HepG2 (cell line): Measurements from ENCODE around the gene RTP4. TPM values are rescaled to one million over a fixed set of nuclear protein-coding genes. Genes with fewer than 3 reads are reported as not detected.

Experiments used
- ATAC-seq: fragments of 200-7000 bp; cut with Tn5 transposase; 3 replicates; pipeline ENCODE4 v1.9.1; 2020; ENCODE audit warnings: mild to moderate bottlenecking, moderate library complexity
- BruUV-seq: library from RNA; stranded (reverse); fragments of 400-500 nt; replicated peaks from 2 replicates; lab custom pipeline; 2021; lab: Mats Ljungman, UMichigan
- CTCF ChIA-PET: fragments of 300-600 bp; formaldehyde crosslinking; extraction: SDS; loops from one replicate; lab custom pipeline; 2021; ENCODE audit warnings: low total read pairs, inconsistent platforms, low intra/inter-chr PET ratio; lab: Yijun Ruan, JAX
- POLR2A ChIA-PET: fragments of 350-600 bp; sonication (Branson Sonifier 250); formaldehyde crosslinking; loops from one replicate; lab custom pipeline; 2020; ENCODE audit warnings: antibody characterized with exemption, inconsistent platforms; lab: Yijun Ruan, JAX
- DNase-seq: peaks from one replicate; pipeline ENCODE4 v3.0.0-alpha.2; 2015; ENCODE audit warnings: low spot score
- FAIRE-seq: peaks from 3 replicates; lab custom pipeline; 2011; peaks lifted over from hg19 to GRCh38; lab: Jason Lieb, UNC
- H2AFZ ChIP-seq: one replicate; pipeline ENCODE4 v1.6.1; 2011; ENCODE audit warnings: low read length, inconsistent platforms
- H3K27ac ChIP-seq: fragments of 300-600 bp; 3 replicates; pipeline ENCODE4 v1.8.0; 2011; ENCODE audit warnings: mixed run types, mild to moderate bottlenecking, mixed read lengths, low read length, inconsistent platforms; ENCODE audit not compliant: insufficient read depth; ENCODE audit errors: extremely low read length
- H3K27me3 ChIP-seq, 2 experiments: fragments of 200-600 bp in 1 of 2; 2 replicates in 1 of 2; 3 replicates in 1 of 2; pipeline versions ENCODE4 v1.6.0 to v1.8.0; 2011; ENCODE audit warnings: low read length in 2 of 2, mild to moderate bottlenecking in 2 of 2, moderate library complexity in 2 of 2, inconsistent platforms in 1 of 2; ENCODE audit not compliant: insufficient read depth in 2 of 2, control insufficient read depth in 1 of 2
- H3K36me3 ChIP-seq, 2 experiments: fragments of 200-600 bp in 1 of 2; replicated peaks in 1 of 2; 2 replicates in 1 of 2; 3 replicates in 1 of 2; pipeline versions ENCODE4 v1.5.1 to v1.8.0; 2011; ENCODE audit warnings: low read length in 2 of 2, inconsistent platforms in 1 of 2; ENCODE audit not compliant: insufficient read depth in 2 of 2, control insufficient read depth in 1 of 2
- H3K4me1 ChIP-seq: 2 replicates; pipeline ENCODE4 v1.5.1; 2012; ENCODE audit warnings: low read length, inconsistent platforms; ENCODE audit not compliant: insufficient read depth
- H3K4me2 ChIP-seq: 2 replicates; pipeline ENCODE4 v1.6.0; 2011; ENCODE audit warnings: low read depth, low read length, inconsistent platforms
- H3K4me3 ChIP-seq, 3 experiments: fragments of 200-600 bp in 1 of 3; sonication (generic), shearing (Covaris generic) in 1 of 3; replicated peaks in 1 of 3; 2 replicates each; pipeline ENCODE4 v1.5.1; 2011 to 2016; ENCODE audit warnings: low read length in 3 of 3, inconsistent platforms in 2 of 3, low read depth in 2 of 3, mild to moderate bottlenecking in 2 of 3, control low read depth in 1 of 3, mixed read lengths in 1 of 3; ENCODE audit not compliant: insufficient read depth in 1 of 3
- H3K79me2 ChIP-seq: one replicate; pipeline ENCODE4 v1.6.1; 2011; ENCODE audit warnings: low read length, inconsistent platforms; ENCODE audit not compliant: insufficient read depth
- H3K9ac ChIP-seq: 2 replicates; pipeline ENCODE4 v1.6.0; 2011; ENCODE audit warnings: mild to moderate bottlenecking, low read depth, low read length, inconsistent platforms; ENCODE audit not compliant: insufficient read depth
- H3K9me3 ChIP-seq: 2 replicates; pipeline ENCODE4 v1.5.1; 2012; ENCODE audit warnings: mild to moderate bottlenecking, low read length
- H4K20me1 ChIP-seq: 2 replicates; pipeline ENCODE4 v1.6.0; 2011; ENCODE audit warnings: inconsistent platforms, mild to moderate bottlenecking, low read length, moderate library complexity; ENCODE audit not compliant: insufficient read depth
- MATR3 ChIP-seq: sonication (generic); formaldehyde crosslinking; IDR thresholded peaks from 2 replicates; pipeline ENCODE4 v1.4.0; 2020; ENCODE audit warnings: missing genetic modification reagents
- REST ChIP-seq, 2 experiments: IDR thresholded peaks; 2 replicates each; pipeline ENCODE4 v1.6.1; 2011 to 2012; ENCODE audit warnings: low read length in 2 of 2, borderline replicate concordance in 1 of 2, low read depth in 1 of 2, mild to moderate bottlenecking in 1 of 2, moderate library complexity in 1 of 2
- ZC3H13 ChIP-seq: sonication (generic); formaldehyde crosslinking; IDR thresholded peaks from 2 replicates; pipeline ENCODE4 v1.8.1; 2023; ENCODE audit warnings: mild to moderate bottlenecking, missing genetic modification reagents, moderate library complexity
- ZNF136 ChIP-seq: sonication (generic); formaldehyde crosslinking; IDR thresholded peaks from 2 replicates; pipeline ENCODE4 v1.8.1; 2022; ENCODE audit warnings: low read depth, mild to moderate bottlenecking, moderate library complexity, missing genetic modification reagents
- ZNF18 ChIP-seq: sonication (generic); formaldehyde crosslinking; IDR thresholded peaks from 2 replicates; pipeline ENCODE4 v1.8.0; 2022; ENCODE audit warnings: mild to moderate bottlenecking, missing genetic modification reagents; ENCODE audit not compliant: insufficient replicate concordance
- WGBS: methylation state at CpG from one replicate; pipeline ENCODE4 v1.1.6; 2017; ENCODE audit warnings: low lambda C conversion rate; 5-methylcytosine and 5-hydroxymethylcytosine counted together
- in situ Hi-C: cut with HindIII; loops from 2 replicates; pipeline ENCODE4 v1.10.0; 2017; ENCODE audit warnings: low pct_unique_long_range_greater_than_20kb; ENCODE audit not compliant: extremely low pct_ligation_motif_present
- intact Hi-C: fragments of 100-400 bp; cut with micrococcal nuclease; formaldehyde crosslinking; loops from one replicate; pipeline ENCODE4 v1.10.0; 2022; ENCODE audit not compliant: unreplicated experiment
- polyA plus RNA-seq, 8 experiments: library from polyadenylated mRNA; depleted of rRNA in 3 of 8; stranded (reverse) in 7 of 8; unstranded in 1 of 8; fragments of >200 nt; fragmentation: Illumina TruSeq in 4 of 8; extraction: Trizol in 4 of 8; gene quantifications; 2 replicates each; pipeline versions ENCODE4 v1.2.1 to v1.2.3, GENCODE V29; 2011 to 2016; ENCODE audit warnings: low read depth in 4 of 8, missing spikeins in 1 of 8, mixed read lengths in 1 of 8; ENCODE audit not compliant: insufficient read depth in 1 of 8
- total RNA-seq, 5 experiments: library from RNA; depleted of rRNA; stranded (reverse); fragments of >200 nt; fragmentation: Illumina TruSeq; extraction: Trizol; gene quantifications; 2 replicates each; pipeline ENCODE4 v1.2.3, GENCODE V29; 2016; ENCODE audit warnings: low read depth in 1 of 5

RTP4 gene
- total and polyA plus RNA-seq, 2 of the 13 experiments (the other 11 are each of a cell fraction or from before 2014, with no cell fraction given) = 0.11 to 0.62 TPM

- CTCF ChIA-PET = no interaction called here
- H3K36me3 ChIP-seq = no peaks in the 10 kb centered on the region
- no peaks in the 10 kb centered on the region for H3K9me3 ChIP-seq
- H3K27ac ChIP-seq = no peak overlapping the region
- no peak for TF ChIP-seq ZC3H13 (CRISPR knock-in tag)
- TF ChIP-seq, all 625 proteins: peak for 0
- H3K4me2 ChIP-seq = no peak overlapping the region
- H2AFZ ChIP-seq = no peak overlapping the region
- H3K4me1 ChIP-seq = no peaks in the 10 kb centered on the region
- no TSS peak for BruUV-seq
- no peaks in the 10 kb centered on the region for H3K79me2 ChIP-seq
- H4K20me1 ChIP-seq = no peaks in the 10 kb centered on the region
- POLR2A ChIA-PET = no interaction called here
- no peak overlapping the region for H3K9ac ChIP-seq
- FAIRE-seq (no peak), ATAC-seq (no peak), DNase-seq (no peak)
- intact Hi-C loops (no loop called here), in situ Hi-C loops (no loop called here)
- peaks cover 1 to 16% of the 10 kb centered on the region in 2 experiments; a peak in 3 of 5 replicates for H3K27me3 ChIP-seq
- no peak overlapping the region for H3K4me3 ChIP-seq
- 20% methylated on average over 3 of the region's 3 CpGs for WGBS
These were observed 31.9 kb upstream of the RTP4 start for GRCh38 chr3:187336322-187336721.

GRCh38 chr3:187340578-187340977, 27.6 kb upstream of the RTP4 start:
- intact Hi-C loops = no loop called here

More at GRCh38 chr3:187340578-187340977, 27.6 kb upstream of the RTP4 start:
- ChIA-PET POLR2A (no interaction called here), CTCF (no interaction called here)
- Histone ChIP-seq H3K27ac (no peak overlapping the region), H3K9ac (no peak overlapping the region), H3K4me3 (no peak overlapping the region), H3K36me3 (no peaks in the 10 kb centered on the region), H2AFZ (no peak overlapping the region), H4K20me1 (no peaks in the 10 kb centered on the region), H3K9me3 (no peaks in the 10 kb centered on the region), H3K79me2 (no peaks in the 10 kb centered on the region), H3K4me1 (no peaks in the 10 kb centered on the region), H3K4me2 (no peak overlapping the region), H3K27me3 (peaks cover 0 to 11% of the 10 kb centered on the region in 2 experiments; a peak in 2 of 5 replicates)
- no peak for TF ChIP-seq ZNF18 (CRISPR knock-in tag)
- peak in 1 of 2 experiments; percentile 65; a peak in 1 of 4 replicates for TF ChIP-seq REST (IDR thresholded peaks at IDR 0.05; ENCODE audit: borderline replicate concordance in 1 of 2, low read depth in 1 of 2, low read length in 2 of 2)
- no peak for TF ChIP-seq MATR3 (CRISPR knock-in tag)
- no peak for TF ChIP-seq ZNF136
- in situ Hi-C loops = no loop called here
- 0% methylated on average over 1 of the region's 1 CpG for WGBS
- FAIRE-seq (no peak), ATAC-seq (no peak), DNase-seq (no peak)
- no TSS peak for BruUV-seq
